ENCODE measurements around the gene CPEB4. TPM values are rescaled to one million over a fixed set of nuclear protein-coding genes. Genes with fewer than 3 reads are reported as not detected.

CPEB4 gene
- total and polyA plus RNA-seq, 2 of the 8 experiments (the other 6 are each of a cell fraction or from before 2014, with no cell fraction given) = 8.4 to 13.4 TPM

DNA sequence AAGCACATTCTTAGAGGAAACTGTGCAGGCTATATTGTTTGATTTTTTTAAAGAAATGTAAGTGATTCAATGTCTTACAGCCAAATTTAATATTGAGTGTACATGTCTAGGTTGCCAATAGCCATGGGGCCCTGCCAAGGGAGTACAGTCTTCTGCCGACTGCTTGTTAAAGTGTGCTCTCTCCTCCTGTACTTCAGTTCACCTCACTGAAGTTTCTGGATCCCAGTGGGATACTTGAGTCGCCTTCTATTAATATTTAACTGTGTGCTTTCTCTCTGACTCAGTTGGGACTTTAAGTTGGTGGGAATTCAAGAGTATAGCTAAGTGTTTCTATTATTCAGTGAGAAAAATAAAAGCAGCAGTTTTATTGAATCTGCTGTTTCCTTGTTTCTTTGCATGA, 56.4 kb downstream of the CPEB4 start (continued):
- TF ChIP-seq ZNF274 (IDR thresholded peaks at IDR 0.05; ENCODE audit: borderline replicate concordance, extremely low read depth, low read length) (no peak), ASH2L (IDR thresholded peaks at IDR 0.05; ENCODE audit: low read length) (no peak), CHD2 (IDR thresholded peaks at IDR 0.05; ENCODE audit: low read length) (no peak)
- TF ChIP-seq, protein P1, sequence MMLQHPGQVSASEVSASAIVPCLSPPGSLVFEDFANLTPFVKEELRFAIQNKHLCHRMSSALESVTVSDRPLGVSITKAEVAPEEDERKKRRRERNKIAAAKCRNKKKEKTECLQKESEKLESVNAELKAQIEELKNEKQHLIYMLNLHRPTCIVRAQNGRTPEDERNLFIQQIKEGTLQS (IDR thresholded peaks at IDR 0.05; ENCODE audit: insufficient read depth, low read depth, low read length) = no peak

All from H1 (cell line).